GM12874 (cell line): ENCODE results near the gene PMEL.
A peak's percentile ranks its signal among the peaks of the same experiment; 100 is the strongest.

Experiments used
- TF ChIP-seq, protein P1 (sequence below): IDR thresholded peaks from 2 replicates; pipeline ENCODE4 v1.5.1; 2011; ENCODE audit warnings: low read depth, mild to moderate bottlenecking, control low read depth, low read length, moderate library complexity; ENCODE audit not compliant: insufficient read depth

PMEL gene

GRCh38 chr12:55927588-55928502, 38.0 kb downstream of the PMEL start, which contains the start of gene PYM1:
PYM1 (minus strand) TSS chr12:55927894; CDS start chr12:55927761, 133 bp downstream.
- TF ChIP-seq, protein P1, sequence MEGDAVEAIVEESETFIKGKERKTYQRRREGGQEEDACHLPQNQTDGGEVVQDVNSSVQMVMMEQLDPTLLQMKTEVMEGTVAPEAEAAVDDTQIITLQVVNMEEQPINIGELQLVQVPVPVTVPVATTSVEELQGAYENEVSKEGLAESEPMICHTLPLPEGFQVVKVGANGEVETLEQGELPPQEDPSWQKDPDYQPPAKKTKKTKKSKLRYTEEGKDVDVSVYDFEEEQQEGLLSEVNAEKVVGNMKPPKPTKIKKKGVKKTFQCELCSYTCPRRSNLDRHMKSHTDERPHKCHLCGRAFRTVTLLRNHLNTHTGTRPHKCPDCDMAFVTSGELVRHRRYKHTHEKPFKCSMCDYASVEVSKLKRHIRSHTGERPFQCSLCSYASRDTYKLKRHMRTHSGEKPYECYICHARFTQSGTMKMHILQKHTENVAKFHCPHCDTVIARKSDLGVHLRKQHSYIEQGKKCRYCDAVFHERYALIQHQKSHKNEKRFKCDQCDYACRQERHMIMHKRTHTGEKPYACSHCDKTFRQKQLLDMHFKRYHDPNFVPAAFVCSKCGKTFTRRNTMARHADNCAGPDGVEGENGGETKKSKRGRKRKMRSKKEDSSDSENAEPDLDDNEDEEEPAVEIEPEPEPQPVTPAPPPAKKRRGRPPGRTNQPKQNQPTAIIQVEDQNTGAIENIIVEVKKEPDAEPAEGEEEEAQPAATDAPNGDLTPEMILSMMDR: no peak

- TF ChIP-seq, protein P1: peak; percentile 76
These were observed 38.9 kb downstream of the PMEL start for GRCh38 chr12:55926738-55927587.

DNA sequence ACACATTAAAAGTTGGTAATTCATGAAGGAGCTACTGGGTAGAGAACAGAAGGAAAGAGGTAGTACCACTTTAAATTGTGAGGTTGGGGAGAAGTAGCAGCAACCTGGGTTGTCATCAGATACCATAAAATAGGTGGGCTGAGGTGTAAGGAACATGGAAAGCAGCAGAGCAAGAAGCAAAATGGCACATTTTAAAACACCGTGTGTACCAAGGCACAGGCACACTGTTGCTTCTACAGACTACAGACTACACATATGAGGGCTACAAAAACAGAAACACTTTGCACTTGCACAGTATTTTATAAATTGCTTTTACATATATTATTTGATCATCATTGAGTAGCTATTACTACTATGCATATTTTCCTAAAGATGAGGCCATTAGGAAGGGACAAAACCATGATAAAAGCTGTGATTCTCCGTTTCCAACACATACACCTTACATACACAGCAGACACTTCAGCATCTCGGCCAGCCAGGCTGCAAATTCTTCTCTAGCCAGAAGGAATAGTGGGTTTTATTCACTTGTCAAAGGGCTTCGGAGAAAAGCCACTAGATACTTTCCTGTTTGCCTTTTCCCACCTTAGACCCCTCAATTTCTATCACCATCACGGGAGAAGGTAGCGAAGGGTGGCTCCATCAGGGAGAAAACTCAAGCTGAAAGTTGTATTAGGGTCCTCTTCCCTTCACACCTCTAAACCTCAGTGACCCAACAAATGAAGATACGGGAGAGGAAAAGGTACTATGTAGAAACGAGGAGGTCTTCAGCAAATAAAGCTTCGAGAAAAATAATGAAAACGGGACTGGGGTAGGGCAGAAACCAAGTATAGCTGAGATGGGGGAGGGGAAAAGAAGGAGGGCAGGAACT, 39.7 kb downstream of the PMEL start:
- TF ChIP-seq, protein P1: no peak

- TF ChIP-seq, protein P1: no peak
These were observed 40.5 kb downstream of the PMEL start for GRCh38 chr12:55925371-55925770.

- TF ChIP-seq, protein P1: no peak
These were observed 43.7 kb downstream of the PMEL start for GRCh38 chr12:55922126-55922525.

- TF ChIP-seq, protein P1: no peak
These were observed 50.4 kb downstream of the PMEL start for GRCh38 chr12:55915482-55915859.
